NB4 (cell line): ENCODE results near the gene VGLL4.

ENCODE experiments used
- DNase-seq: peaks from one replicate; pipeline ENCODE4 v3.0.0; 2010; ENCODE audit warnings: low read depth
- H3K4me3 ChIP-seq: one replicate; pipeline ENCODE4 v1.5.1; 2011; ENCODE audit warnings: mild to moderate bottlenecking, low read depth, low read length, moderate library complexity
- CTCF ChIP-seq: IDR thresholded peaks from one replicate; pipeline ENCODE4 v1.5.1; 2012; ENCODE audit warnings: low read depth, low read length
- MAX ChIP-seq: IDR thresholded peaks from 2 replicates; pipeline ENCODE4 v1.6.1; 2011; ENCODE audit warnings: low read depth, low read length
- MYC ChIP-seq: IDR thresholded peaks from 2 replicates; pipeline ENCODE4 v1.6.1; 2011; ENCODE audit warnings: low read depth, low read length
- POLR2A ChIP-seq: IDR thresholded peaks from 2 replicates; pipeline ENCODE4 v1.6.1; 2011; ENCODE audit warnings: mild to moderate bottlenecking; ENCODE audit not compliant: insufficient read length; ENCODE audit errors: extremely low read depth

VGLL4 gene

GRCh38 chr3:11621077-11621476 is 22.6 kb downstream of the VGLL4 start:
- TF ChIP-seq POLR2A (no peak), MYC (no peak), CTCF (no peak), MAX (no peak)
- no peak for DNase-seq
- H3K4me3 ChIP-seq, result no peak overlapping the region

GRCh38 chr3:11619946-11620652 is 23.6 kb downstream of the VGLL4 start:
- no peak overlapping the region for H3K4me3 ChIP-seq
- no peak for DNase-seq
- no peak for TF ChIP-seq MAX
- no peak for TF ChIP-seq MYC
- no peak for TF ChIP-seq CTCF
- no peak for TF ChIP-seq POLR2A

GRCh38 chr3:11619461-11619860 is 24.3 kb downstream of the VGLL4 start:
- no peak for DNase-seq
- TF ChIP-seq MYC (no peak), MAX (no peak), POLR2A (no peak), CTCF (no peak)
- no peak overlapping the region for H3K4me3 ChIP-seq

- H3K4me3 ChIP-seq, result no peak overlapping the region
- DNase-seq, result no peak
- TF ChIP-seq CTCF, result no peak
- no peak for TF ChIP-seq MYC
- TF ChIP-seq POLR2A, result no peak
- no peak for TF ChIP-seq MAX
Measured at GRCh38 chr3:11618904-11619303, 24.8 kb downstream of the VGLL4 start.

GRCh38 chr3:11616551-11616950 is 27.2 kb downstream of the VGLL4 start:
- no peak for TF ChIP-seq MYC
- no peak for TF ChIP-seq CTCF
- TF ChIP-seq MAX, result no peak
- TF ChIP-seq POLR2A, result no peak
- DNase-seq, result no peak
- no peak overlapping the region for H3K4me3 ChIP-seq
